GM21825 (cell line): ENCODE measurements around the gene CD180.

Source experiments
- ATAC-seq: cut with Tn5 transposase; IDR thresholded peaks from one replicate; pipeline ENCODE4 v1.9.1; 2021; ENCODE audit warnings: mild to moderate bottlenecking, moderate library complexity; ENCODE audit not compliant: unreplicated experiment

CD180 gene

GRCh38 chr5:67196537-67197059 lies at the start of gene CD180:
CD180 (minus strand) TSS chr5:67196799; CDS start chr5:67196641, 158 bp downstream.
- ATAC-seq = no peak

GRCh38 chr5:67246108-67246507 lies 49.5 kb upstream of the CD180 start:
- no peak for ATAC-seq

GRCh38 chr5:67245259-67245846 lies 48.8 kb upstream of the CD180 start:
- no peak for ATAC-seq

- ATAC-seq = no peak
These were observed 47.8 kb upstream of the CD180 start for GRCh38 chr5:67244345-67244793.

- ATAC-seq = no peak
These were observed 47.3 kb upstream of the CD180 start for GRCh38 chr5:67243944-67244343.

GRCh38 chr5:67243349-67243748 lies 46.8 kb upstream of the CD180 start:
- ATAC-seq = no peak

- no peak for ATAC-seq
These were observed 44.7 kb upstream of the CD180 start for GRCh38 chr5:67241326-67241725.

- no peak for ATAC-seq
These were observed 44.2 kb upstream of the CD180 start for GRCh38 chr5:67240846-67241245.

- no peak for ATAC-seq
These were observed 43.5 kb upstream of the CD180 start for GRCh38 chr5:67240065-67240464.

GRCh38 chr5:67238191-67238590 lies 41.6 kb upstream of the CD180 start:
- no peak for ATAC-seq

GRCh38 chr5:67235399-67236110 lies 39.0 kb upstream of the CD180 start:
- no peak for ATAC-seq

GRCh38 chr5:67234671-67235176 lies 38.1 kb upstream of the CD180 start:
- no peak for ATAC-seq

GRCh38 chr5:67233075-67233474 lies 36.5 kb upstream of the CD180 start:
- ATAC-seq = no peak

GRCh38 chr5:67223211-67223610 lies 26.6 kb upstream of the CD180 start:
- ATAC-seq = no peak

- peak; percentile 30 for ATAC-seq
These were observed 25.8 kb upstream of the CD180 start for GRCh38 chr5:67222243-67223025.

- ATAC-seq = peak; percentile 94
These were observed 25.1 kb upstream of the CD180 start for GRCh38 chr5:67221487-67222242.

- ATAC-seq = no peak
These were observed 20.0 kb upstream of the CD180 start for GRCh38 chr5:67216564-67216963.

GRCh38 chr5:67215519-67216471 lies 19.2 kb upstream of the CD180 start:
- ATAC-seq = peak; percentile 99

GRCh38 chr5:67214707-67215447 lies 18.3 kb upstream of the CD180 start:
- no peak for ATAC-seq
